ENCODE results near the gene NCS1. TPM values are rescaled to one million over a fixed set of nuclear protein-coding genes. Genes with fewer than 3 reads are reported as not detected.

NCS1 gene
- total RNA-seq, 4 donors from 2014 or later: 105 to 231 (median 127) TPM

DNA sequence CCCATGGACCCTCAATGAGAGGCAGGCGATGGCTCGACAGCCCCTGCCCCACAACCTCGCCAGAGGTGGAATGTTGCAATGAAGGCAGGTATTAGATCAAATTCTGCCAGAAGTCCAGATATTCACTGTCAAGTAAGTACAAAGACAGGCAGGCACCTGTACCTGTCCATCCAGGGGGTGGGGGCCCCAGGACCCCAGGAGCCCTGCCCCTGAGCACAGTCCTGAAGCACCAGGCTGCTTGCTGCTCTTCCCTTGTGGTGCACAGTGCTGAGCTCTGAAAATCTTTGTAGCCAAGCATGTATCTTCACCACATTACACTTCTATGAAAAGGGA, 67.1 kb downstream of the NCS1 start:
- WGBS, 2 donors (ENCODE audit: low coverage in 1 of 2): 79 to 93% methylated on average over 3 of the region's 3 CpGs
- no peak for TF ChIP-seq EP300 (IDR thresholded peaks at IDR 0.05)
- TF ChIP-seq POLR2A (IDR thresholded peaks at IDR 0.05): no peak
- TF ChIP-seq, protein P1, sequence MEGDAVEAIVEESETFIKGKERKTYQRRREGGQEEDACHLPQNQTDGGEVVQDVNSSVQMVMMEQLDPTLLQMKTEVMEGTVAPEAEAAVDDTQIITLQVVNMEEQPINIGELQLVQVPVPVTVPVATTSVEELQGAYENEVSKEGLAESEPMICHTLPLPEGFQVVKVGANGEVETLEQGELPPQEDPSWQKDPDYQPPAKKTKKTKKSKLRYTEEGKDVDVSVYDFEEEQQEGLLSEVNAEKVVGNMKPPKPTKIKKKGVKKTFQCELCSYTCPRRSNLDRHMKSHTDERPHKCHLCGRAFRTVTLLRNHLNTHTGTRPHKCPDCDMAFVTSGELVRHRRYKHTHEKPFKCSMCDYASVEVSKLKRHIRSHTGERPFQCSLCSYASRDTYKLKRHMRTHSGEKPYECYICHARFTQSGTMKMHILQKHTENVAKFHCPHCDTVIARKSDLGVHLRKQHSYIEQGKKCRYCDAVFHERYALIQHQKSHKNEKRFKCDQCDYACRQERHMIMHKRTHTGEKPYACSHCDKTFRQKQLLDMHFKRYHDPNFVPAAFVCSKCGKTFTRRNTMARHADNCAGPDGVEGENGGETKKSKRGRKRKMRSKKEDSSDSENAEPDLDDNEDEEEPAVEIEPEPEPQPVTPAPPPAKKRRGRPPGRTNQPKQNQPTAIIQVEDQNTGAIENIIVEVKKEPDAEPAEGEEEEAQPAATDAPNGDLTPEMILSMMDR (IDR thresholded peaks at IDR 0.05): no peak
- TF ChIP-seq POLR2AphosphoS5 (IDR thresholded peaks at IDR 0.05): no peak

DNA sequence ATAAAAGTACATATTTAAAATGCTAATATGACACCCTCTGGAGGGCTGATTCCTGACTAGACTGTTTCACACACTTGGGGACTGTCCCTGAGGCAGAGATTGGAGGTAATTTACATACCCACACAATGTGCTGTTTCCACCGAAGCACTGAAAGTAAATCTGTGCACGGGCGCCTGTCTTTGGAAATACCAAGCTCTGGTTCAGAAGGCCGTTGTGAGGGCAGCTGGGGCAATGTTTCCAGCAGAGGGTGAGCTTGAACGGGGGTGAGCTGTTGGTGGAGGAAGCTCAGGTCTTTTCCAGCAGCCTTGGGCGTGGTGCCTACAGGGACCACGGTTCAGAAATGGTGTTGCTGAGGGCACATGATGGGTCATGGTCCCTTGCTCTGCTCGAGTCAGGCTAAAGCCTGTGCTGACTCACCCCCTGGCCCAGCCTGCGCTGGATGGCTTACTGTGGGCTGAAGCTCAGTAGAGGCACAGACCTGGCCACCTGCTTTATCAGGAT, 67.6 kb downstream of the NCS1 start:
- ATAC-seq: no peak
- TF ChIP-seq POLR2AphosphoS5 (IDR thresholded peaks at IDR 0.05) (no peak), EP300 (IDR thresholded peaks at IDR 0.05) (no peak), POLR2A (IDR thresholded peaks at IDR 0.05) (no peak)
- TF ChIP-seq, protein P1 (IDR thresholded peaks at IDR 0.05): peak in 1 of 4 experiments; percentile 7
- H3K36me3 ChIP-seq: peaks cover 0 to 3% of the 10 kb centered on the region in 2 donors
- no peak overlapping the region for H3K4me3 ChIP-seq
- peaks cover 0 to 56% (median 10%) of the 10 kb centered on the region in 3 donors for H3K4me1 ChIP-seq
- H3K27me3 ChIP-seq: no peaks in the 10 kb centered on the region
- no peaks in the 10 kb centered on the region for H3K9me3 ChIP-seq
- H3K27ac ChIP-seq: peak overlapping the region in 3 of 4 donors; percentile 32 to 49 (median 45)
- WGBS, 2 donors (ENCODE audit: low coverage in 1 of 2): 64% methylated on average over 5 of the region's 9 CpGs; no CpG with 5 or more reads in 1 of the 2 donors

More for the DNA sequence above, 67.1 kb downstream of the NCS1 start:
- Histone ChIP-seq H3K4me3 (no peak overlapping the region), H3K27ac (peak overlapping the region in 2 of 4 donors; percentile 32 to 45), H3K4me1 (peaks cover 0 to 57% (median 10%) of the 10 kb centered on the region in 3 donors), H3K27me3 (no peaks in the 10 kb centered on the region), H3K36me3 (peaks cover 0 to 7% of the 10 kb centered on the region in 2 donors), H3K9me3 (no peaks in the 10 kb centered on the region)
- ATAC-seq: no peak

DNA sequence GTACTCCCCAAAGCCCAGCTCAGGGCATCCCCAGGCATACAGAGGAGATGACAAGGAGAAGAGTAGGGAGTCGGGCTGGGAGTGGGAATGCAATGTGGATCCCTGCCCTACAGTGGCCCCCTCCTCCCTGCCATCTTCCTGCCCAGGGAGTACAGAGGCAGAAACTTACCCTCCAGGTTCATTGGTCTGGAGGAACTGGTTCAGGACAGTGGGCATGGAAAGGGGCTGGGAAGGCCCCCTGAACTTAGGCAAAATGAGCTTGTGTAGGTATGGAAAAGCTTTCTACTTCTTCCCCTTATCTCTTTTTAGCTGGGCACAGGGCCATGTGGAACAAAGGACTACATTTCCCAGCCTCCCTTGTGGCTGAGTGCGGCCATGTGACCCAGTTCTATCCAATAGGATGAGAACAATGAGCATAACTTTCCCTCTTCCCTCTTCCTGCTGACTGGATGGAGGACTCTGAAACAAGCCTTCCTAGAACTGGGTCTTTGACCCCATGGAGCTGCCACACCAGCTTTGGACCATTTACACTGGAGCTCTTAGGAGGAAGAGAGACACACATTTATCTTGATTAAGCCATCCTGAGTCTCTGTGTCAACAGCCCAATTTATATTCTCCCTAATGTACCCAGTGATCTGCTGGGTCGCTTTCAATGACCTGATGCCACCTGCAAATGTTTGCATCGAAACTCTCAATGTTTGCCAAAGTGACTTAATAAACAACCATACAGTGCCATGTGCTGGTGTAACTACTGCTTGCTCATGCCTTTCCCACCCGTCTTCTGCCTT, 68.4 kb downstream of the NCS1 start:
- H3K4me3 ChIP-seq: no peak overlapping the region
- H3K27ac ChIP-seq: peak overlapping the region in 3 of 4 donors; percentile 32 to 49 (median 45)
- peak; percentile 25 for TF ChIP-seq POLR2AphosphoS5 (IDR thresholded peaks at IDR 0.05)
- TF ChIP-seq POLR2A (IDR thresholded peaks at IDR 0.05): no peak
- no peaks in the 10 kb centered on the region for H3K9me3 ChIP-seq
- H3K27me3 ChIP-seq: no peaks in the 10 kb centered on the region
- peak; percentile 77 for ATAC-seq
- peaks cover 0 to 47% (median 8%) of the 10 kb centered on the region in 3 donors for H3K4me1 ChIP-seq
- H3K36me3 ChIP-seq: no peaks in the 10 kb centered on the region
- WGBS, 2 donors (ENCODE audit: low coverage in 1 of 2): 82 to 83% methylated on average over 4 to 5 of the region's 5 CpGs

DNA sequence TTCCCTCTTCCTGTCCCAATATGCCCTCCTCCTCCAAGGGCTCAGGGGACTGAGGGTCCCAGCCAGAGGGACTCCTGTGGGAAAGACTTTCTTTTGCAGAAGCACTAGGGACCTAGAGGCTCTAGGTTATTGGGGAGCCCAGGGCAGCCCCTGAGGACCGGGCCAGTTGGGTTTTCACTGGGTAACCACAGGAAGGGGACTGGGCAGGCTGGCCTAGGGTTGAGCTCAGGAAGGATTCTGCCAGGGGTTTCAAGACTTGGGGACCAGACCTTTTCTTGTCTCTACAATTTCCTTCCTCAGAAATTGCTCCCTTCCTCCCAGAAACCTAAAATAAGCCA, 69.0 kb downstream of the NCS1 start:
- WGBS, 2 donors (ENCODE audit: low coverage in 1 of 2): 100% methylated on average over 1 of the region's 1 CpG; no CpG with 5 or more reads in 1 of the 2 donors
- H3K27me3 ChIP-seq: no peaks in the 10 kb centered on the region
- H3K36me3 ChIP-seq: no peaks in the 10 kb centered on the region
- no peak overlapping the region for H3K27ac ChIP-seq
- ATAC-seq: no peak
- TF ChIP-seq POLR2A (IDR thresholded peaks at IDR 0.05) (no peak), POLR2AphosphoS5 (IDR thresholded peaks at IDR 0.05) (no peak), EP300 (IDR thresholded peaks at IDR 0.05) (no peak)
- TF ChIP-seq, protein P1 (IDR thresholded peaks at IDR 0.05): no peak
- H3K9me3 ChIP-seq: no peaks in the 10 kb centered on the region
- no peak overlapping the region for H3K4me3 ChIP-seq
- peaks cover 0 to 42% (median 2%) of the 10 kb centered on the region in 3 donors for H3K4me1 ChIP-seq

DNA sequence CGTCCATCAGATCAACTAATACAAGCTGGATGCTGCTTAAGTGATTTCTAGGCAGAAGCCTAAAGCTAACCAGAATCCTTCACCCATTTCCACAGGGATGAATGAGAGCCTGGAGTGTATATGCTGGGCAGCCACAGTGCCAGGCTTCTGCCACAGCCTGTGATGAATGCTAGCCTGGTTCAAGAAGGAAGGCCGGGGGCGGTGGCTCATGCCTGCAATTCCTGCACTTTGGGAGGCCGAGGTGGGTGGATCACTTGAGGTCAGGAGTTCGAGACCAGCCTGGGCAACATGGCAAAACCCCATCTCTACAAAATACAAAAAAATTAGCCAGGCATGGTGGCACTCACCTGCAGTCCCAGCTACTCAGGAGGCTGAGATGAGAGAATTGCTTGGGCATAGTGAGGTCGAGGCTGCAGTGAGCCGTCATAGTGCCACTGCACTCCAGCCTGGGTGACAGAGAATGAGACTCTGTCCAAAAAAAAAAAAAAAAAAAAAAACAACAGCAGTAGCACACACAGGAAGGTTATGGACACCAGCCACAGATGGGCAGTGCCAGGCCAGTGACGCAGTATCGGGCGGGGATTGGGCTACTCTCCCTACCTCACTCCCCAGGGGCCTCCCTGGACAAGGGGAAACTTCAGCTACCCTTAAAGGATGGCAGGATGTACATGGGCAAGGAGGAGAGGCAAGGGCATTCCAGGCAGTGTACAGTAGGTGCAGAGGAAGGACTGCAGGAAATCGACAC, 70.2 kb downstream of the NCS1 start:
- Histone ChIP-seq H3K27me3 (no peaks in the 10 kb centered on the region), H3K36me3 (no peaks in the 10 kb centered on the region), H3K9me3 (no peaks in the 10 kb centered on the region), H3K4me1 (peaks cover 0 to 29% (median 0%) of the 10 kb centered on the region in 3 donors), H3K4me3 (peak overlapping the region in 1 of 2 donors; percentile 34), H3K27ac (peak overlapping the region in 1 of 4 donors; percentile 14)
- TF ChIP-seq, protein P1 (IDR thresholded peaks at IDR 0.05): no peak
- TF ChIP-seq POLR2A (IDR thresholded peaks at IDR 0.05) (no peak), POLR2AphosphoS5 (IDR thresholded peaks at IDR 0.05) (no peak), EP300 (IDR thresholded peaks at IDR 0.05) (no peak)
- WGBS, 2 donors (ENCODE audit: low coverage in 1 of 2): 53 to 73% methylated on average over 5 to 11 of the region's 11 CpGs
- no peak for ATAC-seq

Data from gastroesophageal sphincter (tissue), 4 donors.